ENCODE results near the gene ASNS. TPM values are rescaled to one million over a fixed set of nuclear protein-coding genes. Genes with fewer than 3 reads are reported as not detected.

ASNS gene
- total and polyA plus RNA-seq, 2 of the 8 experiments (the other 6 are each of a cell fraction or from before 2014, with no cell fraction given) = 32.2 to 150 TPM

- Histone ChIP-seq H4K20me1 (replicated peaks in 1 of 2; ENCODE audit: control insufficient read depth in 1 of 2, insufficient read depth in 2 of 2, low read length in 2 of 2) (no peaks in the 10 kb centered on the region), H4K8ac (ENCODE audit: extremely low read depth, insufficient read depth, low read length) (no peak overlapping the region), H4K5ac (ENCODE audit: insufficient read length, low read depth, low read length) (no peak overlapping the region), H3K4me2 (ENCODE audit: insufficient read depth in 1 of 2, low read depth in 2 of 2, low read length in 2 of 2) (no peak overlapping the region; a peak in 1 of 4 replicates), H3K18ac (ENCODE audit: extremely low read depth, low read length) (no peak overlapping the region), H3K36me3 (ENCODE audit: control insufficient read depth in 2 of 4, insufficient read depth in 4 of 4, low read length in 3 of 4) (no peaks in the 10 kb centered on the region), H3K9ac (replicated peaks in 1 of 4; ENCODE audit: extremely low read depth in 1 of 4, low read depth in 3 of 4, low read length in 3 of 4) (no peak overlapping the region), H3K9me3 (ENCODE audit: insufficient read depth in 2 of 2, low read depth in 1 of 2, low read length in 1 of 2) (no peaks in the 10 kb centered on the region), H3K79me2 (ENCODE audit: control insufficient read depth in 1 of 2, insufficient read depth in 2 of 2, low read length in 2 of 2) (no peaks in the 10 kb centered on the region), H4K91ac (replicated peaks; ENCODE audit: insufficient read length, low read length) (no peak overlapping the region), H3K79me1 (ENCODE audit: low read depth, low read length) (no peaks in the 10 kb centered on the region), H3K23me2 (ENCODE audit: low read depth, low read length) (no peaks in the 10 kb centered on the region), H2BK120ac (replicated peaks; ENCODE audit: low read depth, low read length) (no peak overlapping the region), H3K4me1 (replicated peaks in 1 of 4; ENCODE audit: control insufficient read depth in 3 of 4, insufficient read depth in 4 of 4, low read length in 3 of 4) (no peaks in the 10 kb centered on the region), H2BK5ac (ENCODE audit: low read depth, low read length) (no peak overlapping the region), H3K27me3 (replicated peaks in 1 of 4; ENCODE audit: control insufficient read depth in 3 of 4, extremely low read depth in 1 of 4, insufficient read depth in 3 of 4, low read length in 3 of 4) (no peaks in the 10 kb centered on the region), H2BK20ac (ENCODE audit: low read length) (no peak overlapping the region), H3K27ac (ENCODE audit: low read depth, low read length) (no peak overlapping the region), H2AFZ (ENCODE audit: low read length) (peak overlapping the region; percentile 99), H2AK5ac (ENCODE audit: low read depth, low read length) (no peak overlapping the region), H2BK12ac (ENCODE audit: low read depth, low read length) (no peak overlapping the region), H2BK15ac (ENCODE audit: low read length) (no peak overlapping the region), H3K23ac (ENCODE audit: insufficient read length) (no peak overlapping the region), H3K4ac (replicated peaks; ENCODE audit: insufficient read length, low read depth, low read length) (no peak overlapping the region), H3K14ac (ENCODE audit: insufficient read length) (no peak overlapping the region), H3K4me3 (ENCODE audit: extremely low read depth in 1 of 4, insufficient read depth in 2 of 4, low read depth in 3 of 4, low read length in 4 of 4) (no peak overlapping the region), H3K56ac (replicated peaks; ENCODE audit: insufficient read length, low read depth, low read length) (no peak overlapping the region)
- ChIA-PET POLR2A (ENCODE audit: partially characterized antibody) (no interaction called here), CTCF (ENCODE audit: partially characterized antibody) (interaction anchor here (0.7 to 4.0 kb wide), 14 partner anchors 10 to 1398 kb away, joined by 3 to 18 read pairs (median 3); no protein-coding TSS in a partner anchor)
- WGBS, 2 experiments (ENCODE audit: extremely low coverage in 1 of 2, insufficient coverage in 1 of 2, insufficient read length in 1 of 2, insufficient replicate concordance in 2 of 2, low coverage in 1 of 2, low lambda C conversion rate in 2 of 2, missing lambda C conversion rate in 1 of 2) = 60% methylated on average over 4 of the region's 5 CpGs; no CpG with 5 or more reads in 1 of the 2 experiments
- TF ChIP-seq TAF1 (IDR thresholded peaks at IDR 0.05; ENCODE audit: low read depth, low read length) (no peak), CREB1 (IDR thresholded peaks at IDR 0.05) (no peak), SP1 (IDR thresholded peaks at IDR 0.05; ENCODE audit: low read depth, low read length) (no peak), EZH2 (IDR thresholded peaks at IDR 0.05; ENCODE audit: low read depth, low read length, severe bottlenecking) (no peak), TAF7 (optimal IDR thresholded peaks at IDR 0.05; ENCODE audit: borderline replicate concordance, low read depth, low read length) (no peak), FOSL1 (IDR thresholded peaks at IDR 0.05; ENCODE audit: insufficient read depth, low read depth, low read length) (no peak), BCL11A (IDR thresholded peaks at IDR 0.05; ENCODE audit: low read depth in 2 of 2, low read length in 2 of 2) (no peak), JUND (IDR thresholded peaks at IDR 0.05; ENCODE audit: low read length) (no peak), PHF8 (conservative IDR thresholded peaks at IDR 0.05; ENCODE audit: low read depth, low read length) (no peak), YY1 (IDR thresholded peaks at IDR 0.05; ENCODE audit: low read depth, low read length) (no peak), CEBPB (IDR thresholded peaks at IDR 0.05; ENCODE audit: low read depth, low read length) (no peak), CTBP2 (IDR thresholded peaks at IDR 0.05; ENCODE audit: borderline replicate concordance, insufficient read depth, insufficient read length, low read length) (no peak)
- TF ChIP-seq, protein P1, sequence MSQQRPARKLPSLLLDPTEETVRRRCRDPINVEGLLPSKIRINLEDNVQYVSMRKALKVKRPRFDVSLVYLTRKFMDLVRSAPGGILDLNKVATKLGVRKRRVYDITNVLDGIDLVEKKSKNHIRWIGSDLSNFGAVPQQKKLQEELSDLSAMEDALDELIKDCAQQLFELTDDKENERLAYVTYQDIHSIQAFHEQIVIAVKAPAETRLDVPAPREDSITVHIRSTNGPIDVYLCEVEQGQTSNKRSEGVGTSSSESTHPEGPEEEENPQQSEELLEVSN (IDR thresholded peaks at IDR 0.05) = no peak
- FAIRE-seq = no peak
- DNase-seq (ENCODE audit: low read depth in 1 of 2, low spot score in 2 of 2) = no peak
Observed at GRCh38 chr7:97818066-97818663, 54.0 kb downstream of the ASNS start.
